ENCODE measurements around the gene SPTSSA. TPM values are rescaled to one million over a fixed set of nuclear protein-coding genes. Genes with fewer than 3 reads are reported as not detected.
A peak's percentile ranks its signal among the peaks of the same experiment; 100 is the strongest.

SPTSSA gene
- total RNA-seq, 1 experiment from 2014 or later: 14.0 TPM

DNA sequence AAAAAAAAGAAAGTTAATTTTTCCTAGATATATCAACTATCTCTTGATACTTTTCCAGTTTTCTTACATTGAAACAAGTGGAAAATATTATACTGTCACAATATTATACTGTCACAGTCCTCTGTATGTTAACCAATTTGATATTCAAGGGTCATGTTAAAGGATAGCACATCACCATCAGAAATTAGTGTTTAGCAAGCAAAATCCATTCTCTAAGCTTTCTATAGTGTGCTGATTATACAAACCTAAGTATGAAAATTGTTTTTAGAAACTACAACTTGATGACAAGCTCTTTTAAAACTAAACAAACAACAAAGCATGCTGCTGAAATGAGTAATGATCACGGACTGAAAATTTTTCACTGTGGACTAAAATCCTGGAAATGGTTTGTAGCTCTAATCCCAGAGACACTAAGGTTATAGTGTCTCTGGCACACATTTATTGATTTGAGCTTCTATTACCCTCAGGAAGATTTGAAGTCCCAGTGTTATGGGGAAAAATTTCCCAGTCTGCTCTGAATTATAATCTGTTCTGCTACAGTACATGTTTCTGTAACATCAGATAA lies 9.7 kb downstream of the SPTSSA start:
- no TSS peak for BruUV-seq (replicated peaks)
- peaks cover 91% of the 10 kb centered on the region for H3K79me2 ChIP-seq (ENCODE audit: low read length)
- H2AFZ ChIP-seq (ENCODE audit: low read length): no peak overlapping the region
- no peaks in the 10 kb centered on the region for H3K27me3 ChIP-seq (ENCODE audit: low read length)
- H3K4me3 ChIP-seq (ENCODE audit: low read length): no peak overlapping the region
- H3K9me3 ChIP-seq (ENCODE audit: low read length): no peaks in the 10 kb centered on the region
- H3K36me3 ChIP-seq (ENCODE audit: low read depth, low read length): peaks cover 17% of the 10 kb centered on the region
- no peaks in the 10 kb centered on the region for H3F3A ChIP-seq (ENCODE audit: low read length, unreplicated experiment)
- ATAC-seq (peak; percentile 41), DNase-seq (peak; percentile 36)
- peak overlapping the region; percentile 14; the same call in 1 of the 2 replicates for H3K4me2 ChIP-seq (ENCODE audit: low read length)
- ChIA-PET POLR2A (ENCODE audit: unreplicated experiment) (no interaction called here), CTCF (interaction anchor here (1.0 to 1.1 kb wide), 3 partner anchors 9 to 87 kb away, joined by 4 to 9 read pairs (median 5); no protein-coding TSS in a partner anchor)
- intact Hi-C loops (cut with micrococcal nuclease): loop anchor here (1.0 to 2.0 kb wide), 3 partner anchors 10 to 44 kb away; partner anchors contain the start of gene SPTSSA
- peaks cover 42% of the 10 kb centered on the region for H3K4me1 ChIP-seq (ENCODE audit: insufficient read depth, low read length)
- TF ChIP-seq CTCF (conservative IDR thresholded peaks at IDR 0.05; ENCODE audit: low read depth, low read length) (no peak), EZH2phosphoT487 (IDR thresholded peaks at IDR 0.05; ENCODE audit: borderline replicate concordance, low read length) (no peak), EZH2 (IDR thresholded peaks at IDR 0.05; ENCODE audit: low read length, unreplicated experiment) (no peak)
- H4K20me1 ChIP-seq (ENCODE audit: low read length): peaks cover 25% of the 10 kb centered on the region; the same call in 1 of the 2 replicates
- H3K27ac ChIP-seq (ENCODE audit: low read length): peak overlapping the region; percentile 15; the same call in 1 of the 2 replicates
- no peak overlapping the region for H3K9ac ChIP-seq (ENCODE audit: low read length)
- H3K9me2 ChIP-seq (replicated peaks; ENCODE audit: low read length): no peaks in the 10 kb centered on the region

DNA sequence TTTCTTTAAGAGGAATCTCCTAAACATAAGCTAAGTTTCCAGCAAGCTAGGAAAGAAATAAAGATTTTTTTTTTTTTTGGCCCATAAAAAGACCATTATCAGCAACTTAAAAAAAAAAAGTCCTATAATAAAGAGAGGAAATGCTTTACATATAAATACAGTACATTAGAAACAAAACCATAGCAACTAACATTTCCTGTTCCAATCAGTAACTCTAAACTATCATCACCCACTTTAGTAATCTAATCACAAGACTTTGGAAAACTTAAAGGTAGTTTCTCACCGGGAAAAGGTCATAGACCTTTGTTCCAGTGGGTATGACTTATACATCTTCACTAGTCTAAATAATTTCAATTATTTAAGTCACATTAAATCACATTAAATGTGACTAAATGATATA lies 11.1 kb downstream of the SPTSSA start:
- H3K36me3 ChIP-seq (ENCODE audit: low read depth, low read length): peaks cover 17% of the 10 kb centered on the region
- no peaks in the 10 kb centered on the region for H3K9me2 ChIP-seq (replicated peaks; ENCODE audit: low read length)
- ChIA-PET POLR2A (ENCODE audit: unreplicated experiment) (interaction anchor here (0.5 to 0.6 kb wide), 2 partner anchors 9 to 14 kb away, joined by 9 to 12 read pairs; no protein-coding TSS in a partner anchor), CTCF (no interaction called here)
- no peaks in the 10 kb centered on the region for H3F3A ChIP-seq (ENCODE audit: low read length, unreplicated experiment)
- no peaks in the 10 kb centered on the region for H3K27me3 ChIP-seq (ENCODE audit: low read length)
- H3K4me3 ChIP-seq (ENCODE audit: low read length): no peak overlapping the region
- H2AFZ ChIP-seq (ENCODE audit: low read length): no peak overlapping the region
- DNase-seq (no peak), ATAC-seq (no peak; the same call in 1 of the 2 replicates)
- H4K20me1 ChIP-seq (ENCODE audit: low read length): peaks cover 25% of the 10 kb centered on the region; the same call in 1 of the 2 replicates
- H3K4me2 ChIP-seq (ENCODE audit: low read length): peak overlapping the region; percentile 48
- BruUV-seq (replicated peaks): no TSS peak
- H3K9me3 ChIP-seq (ENCODE audit: low read length): no peaks in the 10 kb centered on the region
- H3K27ac ChIP-seq (ENCODE audit: low read length): peak overlapping the region; percentile 74
- TF ChIP-seq EZH2 (IDR thresholded peaks at IDR 0.05; ENCODE audit: low read length, unreplicated experiment): no peak
- no peak for TF ChIP-seq CTCF (conservative IDR thresholded peaks at IDR 0.05; ENCODE audit: low read depth, low read length)
- TF ChIP-seq EZH2phosphoT487 (IDR thresholded peaks at IDR 0.05; ENCODE audit: borderline replicate concordance, low read length): no peak
- H3K4me1 ChIP-seq (ENCODE audit: insufficient read depth, low read length): peaks cover 42% of the 10 kb centered on the region
- intact Hi-C loops (cut with micrococcal nuclease): no loop called here
- H3K79me2 ChIP-seq (ENCODE audit: low read length): peaks cover 92% of the 10 kb centered on the region
- no peak overlapping the region for H3K9ac ChIP-seq (ENCODE audit: low read length)

- ATAC-seq (peak; percentile 94), DNase-seq (peak; percentile 79)
- intact Hi-C loops (cut with micrococcal nuclease): no loop called here
- no peak overlapping the region for H2AFZ ChIP-seq (ENCODE audit: low read length)
- peaks cover 25% of the 10 kb centered on the region; the same call in 1 of the 2 replicates for H4K20me1 ChIP-seq (ENCODE audit: low read length)
- H3K9me2 ChIP-seq (replicated peaks; ENCODE audit: low read length): no peaks in the 10 kb centered on the region
- H3K9ac ChIP-seq (ENCODE audit: low read length): no peak overlapping the region
- no peaks in the 10 kb centered on the region for H3K27me3 ChIP-seq (ENCODE audit: low read length)
- peaks cover 42% of the 10 kb centered on the region for H3K4me1 ChIP-seq (ENCODE audit: insufficient read depth, low read length)
- H3K79me2 ChIP-seq (ENCODE audit: low read length): peaks cover 92% of the 10 kb centered on the region
- H3K4me3 ChIP-seq (ENCODE audit: low read length): no peak overlapping the region
- TF ChIP-seq EZH2phosphoT487 (IDR thresholded peaks at IDR 0.05; ENCODE audit: borderline replicate concordance, low read length): no peak
- no peak for TF ChIP-seq EZH2 (IDR thresholded peaks at IDR 0.05; ENCODE audit: low read length, unreplicated experiment)
- no peak for TF ChIP-seq CTCF (conservative IDR thresholded peaks at IDR 0.05; ENCODE audit: low read depth, low read length)
- peak overlapping the region; percentile 74 for H3K27ac ChIP-seq (ENCODE audit: low read length)
- no peaks in the 10 kb centered on the region for H3K9me3 ChIP-seq (ENCODE audit: low read length)
- H3K36me3 ChIP-seq (ENCODE audit: low read depth, low read length): peaks cover 17% of the 10 kb centered on the region
- no TSS peak for BruUV-seq (replicated peaks)
- ChIA-PET CTCF (interaction anchor here (0.8 kb wide), 1 partner anchor 118 kb away, joined by 3 read pairs; no protein-coding TSS in a partner anchor), POLR2A (ENCODE audit: unreplicated experiment) (interaction anchor here (0.6 kb wide), 1 partner anchor 13 kb away, joined by 12 read pairs; no protein-coding TSS in a partner anchor)
- no peaks in the 10 kb centered on the region for H3F3A ChIP-seq (ENCODE audit: low read length, unreplicated experiment)
- 0 out of 2 replicates have a peak overlapping the region, but pooled peaks have one; percentile 48 for H3K4me2 ChIP-seq (ENCODE audit: low read length)
Observed at GRCh38 chr14:34450542-34450915, 11.5 kb downstream of the SPTSSA start.
